Endothelial cell of umbilical vein (primary cell): Measurements from ENCODE around the gene PSMB8. TPM values are rescaled to one million over a fixed set of nuclear protein-coding genes. Genes with fewer than 3 reads are reported as not detected.

Experiments
- BruUV-seq: library from RNA; stranded (reverse); fragments of 400-500 nt; replicated peaks from 2 replicates; lab custom pipeline; 2021; lab: Mats Ljungman, UMichigan
- CTCF ChIA-PET: fragments of 300-600, 350-600 bp; sonication (Branson Sonifier 250); formaldehyde crosslinking; loops from one replicate; lab custom pipeline; 2021; ENCODE audit warnings: antibody characterized with exemption, inconsistent platforms; lab: Charles Lee
- POLR2A ChIA-PET: fragments of 300-600, 350-600 bp; sonication (Branson Sonifier 250); formaldehyde crosslinking; loops from one replicate; lab custom pipeline; 2021; ENCODE audit warnings: antibody characterized with exemption, inconsistent platforms; lab: Charles Lee
- DNase-seq: peaks from one replicate; pipeline ENCODE4 v3.0.0-alpha.2; 2011; ENCODE audit warnings: low read depth, low spot score
- FAIRE-seq: peaks from 2 replicates; lab custom pipeline; 2011; peaks lifted over from hg19 to GRCh38; lab: Jason Lieb, UNC
- H2AFZ ChIP-seq: 2 replicates; pipeline ENCODE4 v1.6.0; 2012; ENCODE audit warnings: low read depth, low read length, control low read depth, inconsistent platforms
- H3K27ac ChIP-seq: 2 replicates; pipeline ENCODE4 v1.5.1; 2011; ENCODE audit warnings: low read depth, mild to moderate bottlenecking, control low read depth, low read length, moderate library complexity; ENCODE audit not compliant: insufficient read depth
- H3K27me3 ChIP-seq, 2 experiments: 2 replicates each; pipeline versions ENCODE4 v1.6.0 to v1.6.1; 2011; ENCODE audit warnings: low read length in 2 of 2, mixed read lengths in 1 of 2; ENCODE audit not compliant: control insufficient read depth in 2 of 2, insufficient read depth in 2 of 2
- H3K36me3 ChIP-seq, 2 experiments: 2 replicates in 1 of 2; 3 replicates in 1 of 2; pipeline ENCODE4 v1.5.1; 2011; ENCODE audit warnings: low read length in 2 of 2, mild to moderate bottlenecking in 1 of 2, moderate library complexity in 1 of 2; ENCODE audit not compliant: control insufficient read depth in 2 of 2, insufficient read depth in 2 of 2; ENCODE audit errors: extremely low read depth in 1 of 2
- H3K4me1 ChIP-seq: 3 replicates; pipeline ENCODE4 v1.5.1; 2011; ENCODE audit warnings: mild to moderate bottlenecking, low read length; ENCODE audit not compliant: control insufficient read depth, insufficient read depth; ENCODE audit errors: extremely low read depth
- H3K4me2 ChIP-seq: 2 replicates; pipeline ENCODE4 v1.6.1; 2011; ENCODE audit warnings: low read length, control low read depth, mixed read lengths; ENCODE audit not compliant: insufficient read depth
- H3K4me3 ChIP-seq, 3 experiments: fragments of 200-600 bp in 1 of 3; sonication (generic), shearing (Covaris generic) in 1 of 3; replicated peaks in 1 of 3; 2 replicates each; pipeline ENCODE4 v1.5.1; 2011 to 2016; ENCODE audit warnings: control low read depth in 3 of 3, low read length in 3 of 3, mild to moderate bottlenecking in 2 of 3, inconsistent platforms in 1 of 3, low read depth in 1 of 3, moderate library complexity in 1 of 3; ENCODE audit not compliant: insufficient read depth in 1 of 3
- H3K79me2 ChIP-seq: 2 replicates; pipeline ENCODE4 v1.6.0; 2012; ENCODE audit warnings: low read length, inconsistent platforms; ENCODE audit not compliant: control insufficient read depth, insufficient read depth
- H3K9ac ChIP-seq: replicated peaks from 2 replicates; pipeline ENCODE3; 2011; ENCODE audit warnings: low read length, control low read depth; ENCODE audit not compliant: insufficient read depth; ENCODE audit errors: extremely low read depth
- H3K9me1 ChIP-seq: replicated peaks from 3 replicates; pipeline ENCODE4 v1.6.0; 2011; ENCODE audit warnings: mild to moderate bottlenecking, low read length; ENCODE audit not compliant: control insufficient read depth, insufficient read depth; ENCODE audit errors: extremely low read depth
- H3K9me3 ChIP-seq: replicated peaks from 2 replicates; pipeline ENCODE4 v1.5.1; 2012; ENCODE audit warnings: low read length, inconsistent platforms; ENCODE audit not compliant: control insufficient read depth, insufficient read depth
- H4K20me1 ChIP-seq: replicated peaks from 2 replicates; pipeline ENCODE3; 2011; ENCODE audit warnings: mild to moderate bottlenecking, low read length; ENCODE audit not compliant: control insufficient read depth, insufficient read depth; ENCODE audit errors: extremely low read depth
- EZH2 ChIP-seq: IDR thresholded peaks from 2 replicates; pipeline ENCODE4 v1.6.1; 2012; ENCODE audit warnings: borderline replicate concordance, low read depth, mild to moderate bottlenecking, moderate library complexity, low read length, inconsistent platforms; ENCODE audit not compliant: severe bottlenecking
- FOS ChIP-seq: IDR thresholded peaks from 2 replicates; pipeline ENCODE4 v1.6.1; 2011; ENCODE audit warnings: mild to moderate bottlenecking, low read length, moderate library complexity, borderline replicate concordance; ENCODE audit not compliant: insufficient read depth
- GATA2 ChIP-seq: IDR thresholded peaks from 2 replicates; pipeline ENCODE4 v1.7.0; 2011; ENCODE audit warnings: low read depth, mild to moderate bottlenecking, moderate library complexity, mixed read lengths, low read length; ENCODE audit not compliant: insufficient read length, insufficient read depth
- JUN ChIP-seq: IDR thresholded peaks from 2 replicates; pipeline ENCODE4 v1.6.1; 2011; ENCODE audit warnings: borderline replicate concordance, low read depth; ENCODE audit not compliant: insufficient read length, insufficient read depth
- MYC ChIP-seq: IDR thresholded peaks from one replicate; pipeline ENCODE4 v1.6.1; 2011; ENCODE audit warnings: mild to moderate bottlenecking, low read depth, low read length
- POLR2A ChIP-seq: IDR thresholded peaks from 2 replicates; pipeline ENCODE4 v1.6.1; 2012; ENCODE audit warnings: low read depth, mild to moderate bottlenecking, control low read depth, low read length
- POLR2AphosphoS5 ChIP-seq: IDR thresholded peaks from 2 replicates; pipeline ENCODE4 v1.6.1; 2012; ENCODE audit warnings: low read depth, mild to moderate bottlenecking, control low read depth, low read length, moderate library complexity; ENCODE audit not compliant: insufficient read depth
- dilution Hi-C: fragments of 300-500 bp; cut with MboI; formaldehyde crosslinking; loops from one replicate; pipeline ENCODE4 v1.15.0; 2019; ENCODE audit warnings: low sequenced_read_pairs; ENCODE audit not compliant: extremely low pct_ligation_motif_present
- intact Hi-C: fragments of 100-400 bp; cut with micrococcal nuclease; formaldehyde crosslinking; loops from one replicate; pipeline ENCODE4 v1.10.0; 2022
- polyA plus RNA-seq, 4 experiments: library from polyadenylated mRNA; depleted of rRNA in 3 of 4; stranded (reverse) in 3 of 4; unstranded in 1 of 4; fragments of >200 nt; gene quantifications; 2 replicates each; pipeline versions ENCODE4 v1.2.1 to v1.2.3, GENCODE V29; 2011 to 2012; ENCODE audit warnings: missing spikeins in 1 of 4
- total RNA-seq: library from RNA; stranded (reverse); gene quantifications from 2 replicates; pipeline ENCODE4 v1.2.3, GENCODE V29; 2021
- TF ChIP-seq, protein P1 (sequence below), 2 donors: IDR thresholded peaks; 1 replicate in 1 of 2; 2 replicates in 1 of 2; pipeline ENCODE4 v1.5.1; 2011; ENCODE audit warnings: low read length in 2 of 2, mild to moderate bottlenecking in 2 of 2, moderate library complexity in 2 of 2, control low read depth in 1 of 2, inconsistent platforms in 1 of 2, low read depth in 1 of 2; ENCODE audit not compliant: insufficient read depth in 1 of 2; ENCODE audit errors: extremely low read depth in 1 of 2

PSMB8 gene
- total and polyA plus RNA-seq, 2 donors (not counting 3 experiments of a cell fraction or from before 2014, with no cell fraction given) = 40.1 to 49.4 TPM

DNA sequence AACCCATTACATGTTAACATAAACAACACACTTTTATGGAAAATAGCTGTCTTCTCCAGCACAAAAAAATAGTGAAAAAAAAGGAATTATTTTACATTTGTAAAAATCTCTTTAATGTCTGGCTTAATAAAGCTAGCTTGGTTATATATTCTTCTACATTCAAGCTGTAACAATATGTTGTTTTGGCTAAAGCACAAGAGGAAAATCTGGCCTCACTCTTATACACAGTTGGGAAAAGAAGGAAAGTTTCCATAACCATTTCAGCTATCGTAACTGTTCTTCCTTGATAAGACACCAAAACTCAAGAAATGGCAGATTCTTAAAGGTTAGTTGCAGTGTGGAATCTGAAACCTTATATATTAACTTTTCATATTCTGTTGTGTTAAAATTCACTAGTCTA, 34.7 kb downstream of the PSMB8 start:
- Histone ChIP-seq H3K79me2 (no peaks in the 10 kb centered on the region), H3K36me3 (no peaks in the 10 kb centered on the region), H3K4me1 (no peaks in the 10 kb centered on the region), H3K27me3 (peaks cover 13 to 20% of the 10 kb centered on the region in 2 experiments), H3K9ac (no peak overlapping the region), H3K27ac (no peak overlapping the region), H4K20me1 (no peaks in the 10 kb centered on the region), H3K4me3 (no peak overlapping the region), H3K9me3 (no peaks in the 10 kb centered on the region), H3K4me2 (no peak overlapping the region), H2AFZ (no peak overlapping the region), H3K9me1 (no peaks in the 10 kb centered on the region)
- ChIA-PET POLR2A (no interaction called here), CTCF (interaction anchor here (0.9 to 2.4 kb wide), 5 partner anchors 10 to 175 kb away, joined by 3 to 11 read pairs (median 5); partner anchors contain the start of gene TAP2)
- FAIRE-seq (no peak), DNase-seq (no peak)
- intact Hi-C loops (no loop called here), dilution Hi-C loops (no loop called here)
- TF ChIP-seq POLR2AphosphoS5 (no peak), GATA2 (no peak), POLR2A (no peak), MYC (no peak), EZH2 (no peak), JUN (no peak), FOS (no peak)
- TF ChIP-seq, protein P1, sequence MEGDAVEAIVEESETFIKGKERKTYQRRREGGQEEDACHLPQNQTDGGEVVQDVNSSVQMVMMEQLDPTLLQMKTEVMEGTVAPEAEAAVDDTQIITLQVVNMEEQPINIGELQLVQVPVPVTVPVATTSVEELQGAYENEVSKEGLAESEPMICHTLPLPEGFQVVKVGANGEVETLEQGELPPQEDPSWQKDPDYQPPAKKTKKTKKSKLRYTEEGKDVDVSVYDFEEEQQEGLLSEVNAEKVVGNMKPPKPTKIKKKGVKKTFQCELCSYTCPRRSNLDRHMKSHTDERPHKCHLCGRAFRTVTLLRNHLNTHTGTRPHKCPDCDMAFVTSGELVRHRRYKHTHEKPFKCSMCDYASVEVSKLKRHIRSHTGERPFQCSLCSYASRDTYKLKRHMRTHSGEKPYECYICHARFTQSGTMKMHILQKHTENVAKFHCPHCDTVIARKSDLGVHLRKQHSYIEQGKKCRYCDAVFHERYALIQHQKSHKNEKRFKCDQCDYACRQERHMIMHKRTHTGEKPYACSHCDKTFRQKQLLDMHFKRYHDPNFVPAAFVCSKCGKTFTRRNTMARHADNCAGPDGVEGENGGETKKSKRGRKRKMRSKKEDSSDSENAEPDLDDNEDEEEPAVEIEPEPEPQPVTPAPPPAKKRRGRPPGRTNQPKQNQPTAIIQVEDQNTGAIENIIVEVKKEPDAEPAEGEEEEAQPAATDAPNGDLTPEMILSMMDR (IDR thresholded peaks at IDR 0.05; ENCODE audit: extremely low read depth in 1 of 2, insufficient read depth in 1 of 2, low read depth in 1 of 2, low read length in 2 of 2) = no peak
- BruUV-seq = no TSS peak
